HG03571 (cell line): ENCODE data around the gene FBXL7.

ENCODE experiments used
- ATAC-seq: cut with Tn5 transposase; IDR thresholded peaks from one replicate; pipeline ENCODE4 v1.9.1; 2021; ENCODE audit not compliant: unreplicated experiment

FBXL7 gene

DNA sequence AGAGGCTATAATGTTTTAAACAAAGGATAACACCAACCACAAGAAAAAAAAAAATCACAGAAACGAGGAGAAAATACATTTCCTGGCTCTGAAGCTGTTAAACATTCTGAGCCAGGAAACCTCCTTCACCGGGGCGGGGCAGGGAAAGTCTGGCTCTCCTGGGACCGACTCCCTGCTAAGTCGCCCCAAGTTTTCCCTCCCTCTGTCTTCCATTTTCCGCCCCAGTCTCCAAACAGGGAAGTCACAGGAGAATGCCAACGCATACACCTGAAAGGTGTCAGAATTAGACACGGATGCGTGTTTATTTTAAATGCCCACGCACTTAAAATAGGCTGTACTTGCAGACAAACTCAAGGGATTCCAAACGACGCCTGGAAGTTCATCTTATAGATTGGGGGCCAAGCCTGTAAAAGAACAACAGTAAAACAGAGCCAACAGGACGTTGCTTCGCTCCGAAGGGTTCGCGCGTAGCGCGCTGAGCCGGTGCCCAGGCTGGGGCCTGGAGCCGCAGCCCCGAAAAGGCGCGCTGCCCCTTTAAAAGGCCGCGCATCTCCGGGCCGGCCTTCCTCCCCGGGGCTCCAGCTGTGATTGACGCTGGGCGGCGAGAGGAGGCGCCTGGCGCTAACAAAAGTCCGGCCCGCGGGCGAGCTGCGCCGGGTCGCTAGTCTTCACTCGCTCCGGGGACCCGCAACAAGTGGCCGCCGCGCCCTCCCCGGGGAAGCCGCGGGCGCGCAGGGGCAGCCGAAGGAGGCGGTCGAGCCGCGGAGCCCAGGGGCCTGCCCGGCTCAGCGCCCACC, at the start of gene FBXL7:
Gene FBXL7, plus strand, starts transcription at position 653 of the 797 bp plus-strand sequence.
- ATAC-seq: no peak

DNA sequence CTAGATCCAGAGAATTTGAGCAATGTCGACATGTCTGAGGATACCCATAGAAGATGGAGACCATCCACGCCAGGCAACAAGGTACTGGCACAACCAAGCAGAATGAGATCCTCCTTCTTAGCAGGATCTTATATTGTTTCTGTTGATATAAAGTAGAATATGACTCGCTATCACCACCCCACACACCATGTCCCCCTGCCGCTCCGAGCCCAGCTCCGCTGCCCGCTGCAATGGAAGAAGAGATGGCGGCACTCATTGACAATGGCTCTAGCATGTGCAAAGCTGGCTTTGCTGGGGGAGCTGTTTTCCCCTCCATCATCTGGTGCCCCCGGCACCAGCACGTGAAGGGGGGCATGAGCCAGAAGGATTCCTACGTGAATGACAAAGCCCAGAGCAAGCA, 49.5 kb upstream of the FBXL7 start:
- no peak for ATAC-seq

DNA sequence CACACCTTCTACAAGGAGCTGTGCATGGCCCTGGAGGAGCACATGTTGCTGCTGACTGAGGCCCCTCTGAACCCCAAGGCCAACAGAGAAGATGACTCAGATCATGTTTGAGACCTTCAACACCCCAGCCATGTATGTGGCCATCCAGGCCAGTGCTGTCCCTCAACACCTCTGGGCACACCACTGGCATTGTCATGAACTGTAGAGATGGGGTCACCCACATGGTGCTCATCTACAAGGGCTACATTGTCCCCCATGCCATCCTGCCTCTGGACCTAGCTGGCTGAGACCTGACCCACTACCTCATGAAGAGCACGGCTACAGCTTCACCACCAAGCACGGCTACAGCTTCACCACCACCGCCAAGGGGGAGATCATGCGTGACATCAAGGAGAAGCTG, 49.0 kb upstream of the FBXL7 start:
- no peak for ATAC-seq

DNA sequence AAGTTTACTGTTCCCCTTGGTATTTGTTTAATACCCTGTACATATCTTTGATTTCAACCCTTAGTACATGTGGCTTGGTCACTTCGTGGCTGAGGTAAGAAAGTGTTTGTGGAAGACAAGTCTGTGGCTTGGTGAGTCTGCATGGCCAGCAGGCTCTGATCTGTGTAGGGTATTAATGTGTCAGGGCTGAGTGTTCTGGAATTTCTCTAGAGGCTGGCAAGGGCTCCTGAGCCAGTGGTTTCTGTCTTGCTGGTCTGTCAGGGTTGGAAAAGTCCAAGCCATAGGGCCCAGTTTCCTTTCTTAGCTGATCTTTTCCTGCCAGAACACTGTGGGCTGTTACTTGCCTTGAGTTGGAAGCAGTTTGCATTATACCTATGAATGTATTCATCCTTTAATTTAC, 48.0 kb upstream of the FBXL7 start:
- ATAC-seq: no peak

DNA sequence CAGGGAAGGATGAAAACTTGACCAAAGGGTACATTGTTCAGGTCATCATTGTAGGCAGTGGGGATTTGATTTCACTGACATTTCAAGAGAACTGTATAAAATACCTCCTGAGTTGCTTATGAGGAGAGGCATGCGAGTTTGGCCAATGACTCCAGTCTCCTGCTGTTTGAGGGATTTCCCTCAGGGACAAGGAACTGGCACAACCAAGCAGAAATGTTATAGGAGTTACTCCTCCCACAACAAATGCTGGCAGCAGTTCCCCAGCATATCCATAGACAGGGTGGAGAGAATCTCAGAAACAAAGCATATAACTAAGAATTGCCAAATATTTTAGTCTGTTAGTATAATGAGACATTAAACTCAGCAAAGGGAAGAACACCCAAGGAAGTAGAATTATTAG, 47.2 kb upstream of the FBXL7 start:
- no peak for ATAC-seq

DNA sequence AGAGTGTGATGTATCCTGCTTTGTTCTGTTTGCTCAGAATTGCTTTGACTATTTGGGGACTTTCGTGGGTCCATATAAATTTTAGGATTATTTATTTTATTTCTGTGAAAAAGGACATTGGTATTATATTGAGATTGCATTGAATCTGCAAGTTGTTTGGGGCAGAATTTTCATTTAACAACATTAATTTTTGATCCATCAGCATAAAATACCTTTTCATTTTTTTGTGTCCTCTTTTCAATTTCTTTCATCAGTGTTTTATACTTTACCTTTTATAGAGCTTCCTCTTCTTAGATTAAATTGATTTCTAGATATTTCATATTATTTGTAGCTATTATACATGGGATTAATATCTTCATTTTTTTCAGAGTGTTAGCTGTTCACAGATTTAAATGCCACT, 40.8 kb upstream of the FBXL7 start:
- ATAC-seq: no peak

DNA sequence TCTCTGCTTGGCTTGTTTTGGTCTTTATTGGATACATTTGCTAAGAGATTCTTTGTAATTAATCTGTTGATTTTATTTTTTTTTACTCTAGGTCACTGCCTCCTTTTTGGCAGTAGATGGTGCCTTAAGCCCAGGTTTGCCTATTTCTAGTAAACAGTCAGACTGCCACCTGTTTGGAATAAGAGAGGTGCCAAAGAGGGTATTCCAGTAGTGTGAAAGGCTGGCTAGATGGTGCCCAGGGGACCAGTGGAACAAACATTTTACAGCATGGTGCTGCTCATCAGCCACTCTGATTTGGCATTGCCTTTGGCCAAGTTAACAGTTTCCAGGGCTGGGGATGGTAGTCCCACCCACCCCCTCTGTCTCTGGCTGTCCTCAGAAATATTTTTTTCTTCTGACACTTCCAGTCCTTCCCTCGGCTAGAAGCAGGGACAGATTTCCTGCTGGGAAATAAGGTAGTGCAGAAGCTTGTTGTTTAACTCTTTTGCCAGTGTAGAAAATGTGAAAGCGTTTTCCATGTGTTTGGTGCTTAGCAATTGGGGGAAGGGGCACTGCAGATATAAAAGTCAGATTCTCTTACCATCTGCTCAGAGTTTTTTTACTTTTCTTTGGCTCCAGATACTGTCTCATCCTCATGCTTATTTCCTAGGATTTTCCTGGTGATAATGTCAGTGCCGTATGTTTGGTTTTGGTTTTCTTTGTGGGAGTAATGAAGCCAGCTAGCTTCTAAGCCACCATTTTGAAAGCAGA, 36.6 kb upstream of the FBXL7 start:
- no peak for ATAC-seq

DNA sequence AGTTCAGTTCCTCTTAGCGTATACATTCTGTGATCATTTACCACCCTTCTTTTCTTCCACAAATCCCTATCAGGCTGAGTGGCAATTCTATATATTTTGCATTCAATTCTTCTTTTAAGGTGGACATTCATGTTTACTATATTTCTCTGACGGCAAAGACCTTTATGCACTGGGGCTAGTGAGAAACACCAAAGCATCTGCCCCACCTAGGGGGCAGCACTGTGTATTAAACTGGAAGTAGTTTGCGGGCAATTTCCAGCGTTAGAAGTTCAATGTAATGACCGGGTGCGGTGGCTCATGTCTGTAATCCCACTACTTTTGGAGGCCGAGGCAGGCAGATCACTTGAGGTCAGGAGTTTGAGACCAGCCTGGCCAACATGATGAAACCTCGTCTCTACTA, 27.9 kb upstream of the FBXL7 start:
- no peak for ATAC-seq

DNA sequence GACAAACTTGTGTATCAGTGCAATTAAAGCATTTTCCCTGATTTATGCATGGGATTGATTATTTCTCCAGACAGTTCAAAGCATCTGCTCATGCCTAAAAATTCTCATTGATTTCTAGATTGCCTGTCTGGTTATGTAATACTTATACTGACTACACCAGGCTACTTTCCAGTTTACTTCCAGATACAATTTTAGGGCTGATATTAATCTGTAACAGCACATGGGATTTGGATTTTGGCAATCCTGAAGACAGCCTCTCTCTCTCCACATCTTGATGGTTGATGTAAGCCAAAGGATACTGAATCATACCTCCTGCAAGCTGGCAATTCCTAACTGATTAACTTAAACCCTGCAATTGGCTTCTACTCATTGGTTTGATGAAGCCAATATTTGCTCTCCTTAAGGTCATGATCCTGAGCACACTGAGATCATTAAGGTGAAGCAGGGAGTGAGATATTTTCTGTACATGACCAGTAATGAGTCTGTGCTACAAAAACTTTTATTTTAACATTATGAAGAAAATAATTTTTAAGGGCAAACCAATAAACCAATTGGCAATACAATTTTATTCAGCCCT, 25.7 kb upstream of the FBXL7 start:
- ATAC-seq: no peak

DNA sequence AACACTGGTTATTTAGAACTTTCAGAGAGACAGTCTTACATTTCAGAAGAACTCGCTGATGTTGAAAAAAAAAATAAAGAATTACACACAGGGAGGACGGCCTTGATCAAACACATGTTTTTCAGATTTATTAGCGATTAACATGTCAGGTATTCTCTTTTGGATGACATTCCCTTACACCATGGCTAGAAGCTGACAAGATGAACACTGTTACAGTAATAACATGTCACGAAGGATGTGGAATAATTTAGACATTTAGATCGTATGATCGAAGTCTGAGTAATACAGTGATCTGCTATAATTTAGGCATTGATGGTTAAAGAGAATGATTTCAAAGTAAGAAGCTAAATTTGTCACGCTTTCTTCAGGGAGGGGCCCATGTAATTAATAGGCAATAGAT, 24.6 kb upstream of the FBXL7 start:
- ATAC-seq: no peak

DNA sequence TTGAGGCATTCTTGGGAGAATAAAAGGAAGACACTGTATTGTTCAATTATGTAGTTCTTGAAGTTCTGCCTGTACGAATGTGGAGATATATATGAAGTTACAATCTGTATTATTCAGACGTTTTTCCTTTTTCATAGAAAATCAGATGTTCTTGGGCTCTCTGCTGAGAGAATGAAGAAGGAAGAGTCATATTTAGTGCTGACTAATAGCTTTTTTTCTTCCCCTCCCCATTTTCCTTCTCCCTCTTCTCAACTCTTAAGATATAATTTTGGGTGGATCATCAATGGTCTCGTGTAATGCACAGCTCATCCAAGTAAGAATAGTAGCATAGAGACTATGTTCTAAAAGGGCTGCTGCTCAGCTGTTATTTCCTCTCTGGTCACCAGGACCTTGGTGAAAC, 23.0 kb upstream of the FBXL7 start:
- no peak for ATAC-seq

DNA sequence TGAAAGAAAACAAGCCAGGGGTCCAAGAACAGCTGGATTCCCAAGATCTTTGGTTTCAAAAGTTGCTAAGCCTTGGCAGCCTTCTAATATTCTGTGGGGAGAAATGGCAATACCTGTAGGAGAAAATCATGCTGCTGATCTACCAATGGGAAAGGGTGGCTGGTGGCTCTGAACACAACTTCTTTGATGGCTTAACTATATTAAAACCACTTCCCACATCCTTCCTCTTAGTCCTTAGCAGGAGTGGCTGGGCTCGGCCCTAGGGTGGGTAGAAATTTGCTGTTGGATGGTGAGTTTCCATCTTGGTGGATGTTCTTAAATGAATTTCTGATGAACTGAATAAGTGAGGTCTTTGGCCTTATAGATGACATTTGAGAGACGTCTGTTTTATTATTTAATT, 19.5 kb upstream of the FBXL7 start:
- ATAC-seq: no peak

DNA sequence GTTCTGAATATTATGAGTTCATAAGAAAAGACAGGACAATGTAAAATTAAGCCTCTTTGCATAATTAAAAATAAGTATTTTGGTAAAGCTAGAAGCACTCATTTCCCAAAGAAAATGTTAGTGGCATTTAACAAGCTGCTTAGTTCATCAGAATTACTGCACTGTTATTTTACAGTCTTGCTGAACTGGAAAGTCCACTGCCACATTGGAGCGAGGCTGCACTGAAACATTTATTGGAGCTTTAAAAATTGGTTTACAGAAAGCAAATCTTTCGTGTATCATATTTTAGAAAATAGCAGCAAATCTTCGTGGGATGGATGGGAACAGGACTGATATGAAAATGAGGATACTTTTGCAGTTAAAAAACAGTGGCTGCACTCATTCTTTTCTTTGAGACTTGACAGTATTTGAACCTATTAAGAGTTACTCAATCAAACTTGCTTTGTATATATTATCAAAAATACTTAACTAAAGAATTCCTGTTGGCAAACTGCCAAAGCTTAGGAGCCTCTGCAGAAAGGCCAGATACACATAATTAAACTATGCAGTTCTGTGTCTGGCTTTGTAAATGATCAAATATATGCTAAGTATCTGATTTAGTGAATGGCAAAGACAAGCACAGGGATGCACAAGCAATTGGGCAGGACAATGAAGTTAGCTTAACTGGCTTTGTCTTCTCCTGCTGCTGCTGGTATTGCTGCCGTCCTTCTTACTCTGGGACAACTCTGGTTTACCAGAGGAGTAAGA, 16.5 kb upstream of the FBXL7 start:
- ATAC-seq: no peak

DNA sequence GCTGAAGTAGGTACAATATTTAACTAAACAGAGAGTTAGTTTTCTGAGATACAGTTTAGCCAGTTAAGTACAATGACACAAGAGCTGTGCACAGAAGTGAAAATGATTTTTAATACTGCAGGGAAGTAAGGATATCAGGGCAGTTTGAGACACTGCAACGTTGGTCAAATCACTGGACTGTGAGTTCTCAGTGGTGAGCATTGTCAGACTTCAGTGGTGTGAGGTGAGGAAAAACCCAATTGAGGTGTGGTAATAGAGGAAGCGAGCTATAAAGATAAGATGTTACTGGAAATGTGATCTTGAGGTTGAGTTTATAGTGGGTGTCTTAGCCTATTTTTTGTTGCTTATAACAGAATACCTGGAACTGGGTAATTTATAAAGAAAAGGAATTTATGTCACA, 12.8 kb upstream of the FBXL7 start:
- no peak for ATAC-seq

DNA sequence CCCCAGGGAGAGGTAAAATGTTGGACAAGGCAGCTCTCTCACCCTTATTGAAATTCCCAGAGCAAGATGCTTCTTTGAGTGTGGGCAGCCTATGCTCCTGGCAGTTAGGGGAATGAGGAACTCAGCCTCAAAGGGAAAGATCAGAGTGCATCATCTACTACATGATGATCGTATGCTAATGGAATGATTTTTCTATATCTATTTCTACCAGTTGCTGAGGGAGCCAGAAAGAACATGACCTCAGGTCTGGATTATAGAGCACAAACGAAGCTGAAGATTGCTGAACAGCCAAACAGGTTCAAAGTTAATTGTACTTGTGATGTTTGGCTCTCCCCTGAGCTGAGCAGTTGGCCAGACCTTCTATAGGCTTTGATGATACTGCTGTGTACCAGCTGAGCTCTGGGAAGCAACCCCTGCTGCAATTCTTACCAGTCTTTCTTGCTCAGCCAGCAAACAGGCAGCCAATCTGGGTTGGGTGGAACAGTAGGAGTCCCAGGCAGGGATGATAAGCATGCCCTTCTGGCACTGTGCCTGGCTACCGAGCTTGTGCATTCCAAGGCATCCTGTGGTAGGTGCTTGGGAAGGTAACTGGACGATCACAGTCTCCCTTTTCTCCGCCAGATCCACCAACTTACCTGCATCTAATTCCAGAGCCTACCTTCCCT, 10.3 kb upstream of the FBXL7 start:
- no peak for ATAC-seq

DNA sequence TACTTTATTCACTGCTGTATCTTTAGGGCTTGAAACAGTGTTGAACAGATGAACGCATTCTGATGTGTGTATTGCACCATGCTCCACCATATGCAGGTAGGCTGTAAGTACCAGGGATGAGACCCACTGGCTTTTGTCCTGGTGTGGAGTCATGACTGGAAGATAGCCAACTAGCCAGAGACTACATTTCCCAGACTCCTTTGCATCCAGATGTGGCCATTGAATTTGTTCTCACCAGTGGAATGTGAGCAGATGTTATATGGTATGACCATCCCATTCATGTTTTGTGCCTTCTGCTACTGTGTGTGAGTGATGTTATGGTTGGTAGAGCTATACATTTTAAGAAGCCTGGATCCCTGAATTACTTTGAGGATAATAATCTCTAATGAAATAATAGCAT, 7.4 kb upstream of the FBXL7 start:
- no peak for ATAC-seq

DNA sequence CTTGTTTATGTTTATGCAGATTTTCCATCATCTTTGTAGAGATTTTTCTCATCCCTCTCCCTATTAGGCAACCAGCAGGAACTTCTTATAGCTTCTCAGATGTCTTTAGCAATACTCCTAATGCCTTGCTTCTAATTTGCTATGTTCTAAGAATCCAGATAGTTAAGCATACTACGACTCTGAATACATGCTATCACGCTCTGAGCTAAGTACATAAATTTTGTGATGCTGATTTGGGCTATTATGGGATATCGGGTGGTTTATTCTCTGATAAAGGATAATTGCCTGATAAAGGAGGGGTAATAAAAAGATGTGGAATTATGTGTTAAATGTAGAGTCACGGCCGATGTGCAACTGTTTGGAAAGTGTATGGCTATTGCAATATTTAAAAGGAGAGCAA, 6.5 kb upstream of the FBXL7 start:
- no peak for ATAC-seq

DNA sequence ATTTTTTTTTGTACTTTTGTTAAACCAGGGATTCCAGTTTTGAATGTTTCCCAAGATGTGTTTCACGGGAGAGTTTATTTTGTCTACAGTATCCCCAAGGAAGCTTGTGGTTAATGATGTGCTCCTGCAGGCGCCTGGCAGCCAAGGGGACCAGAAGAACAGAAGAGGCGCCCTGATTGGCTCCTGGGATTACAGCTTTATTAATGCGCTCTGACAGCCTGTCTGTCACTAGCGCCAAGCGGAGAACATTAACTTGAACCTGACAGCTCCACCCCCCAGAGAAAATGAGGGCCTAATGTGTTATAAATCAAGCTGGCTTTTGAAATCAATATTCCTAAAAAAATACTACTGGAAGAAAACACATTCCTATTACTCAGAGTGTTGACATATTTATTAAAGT, 5.0 kb upstream of the FBXL7 start:
- ATAC-seq: no peak

DNA sequence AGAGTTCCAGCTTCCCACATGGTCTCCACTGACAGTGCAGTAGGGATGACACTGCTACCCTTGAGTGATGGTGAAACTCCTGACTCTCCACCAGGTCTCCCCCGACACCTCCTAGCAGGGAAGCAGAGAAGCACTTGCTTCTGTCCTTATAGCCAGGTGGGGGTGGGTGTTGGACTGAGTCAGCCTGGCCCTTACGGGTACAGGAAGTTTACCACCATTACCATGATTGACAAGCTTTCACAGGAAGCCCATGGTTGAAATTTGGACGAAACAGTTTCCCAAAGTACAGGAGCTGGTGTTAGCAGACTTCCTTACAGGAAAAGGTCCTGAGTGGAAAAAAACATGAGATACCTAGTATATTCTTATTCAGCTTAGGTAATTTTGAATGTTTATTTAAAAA, 3.1 kb upstream of the FBXL7 start:
- no peak for ATAC-seq

DNA sequence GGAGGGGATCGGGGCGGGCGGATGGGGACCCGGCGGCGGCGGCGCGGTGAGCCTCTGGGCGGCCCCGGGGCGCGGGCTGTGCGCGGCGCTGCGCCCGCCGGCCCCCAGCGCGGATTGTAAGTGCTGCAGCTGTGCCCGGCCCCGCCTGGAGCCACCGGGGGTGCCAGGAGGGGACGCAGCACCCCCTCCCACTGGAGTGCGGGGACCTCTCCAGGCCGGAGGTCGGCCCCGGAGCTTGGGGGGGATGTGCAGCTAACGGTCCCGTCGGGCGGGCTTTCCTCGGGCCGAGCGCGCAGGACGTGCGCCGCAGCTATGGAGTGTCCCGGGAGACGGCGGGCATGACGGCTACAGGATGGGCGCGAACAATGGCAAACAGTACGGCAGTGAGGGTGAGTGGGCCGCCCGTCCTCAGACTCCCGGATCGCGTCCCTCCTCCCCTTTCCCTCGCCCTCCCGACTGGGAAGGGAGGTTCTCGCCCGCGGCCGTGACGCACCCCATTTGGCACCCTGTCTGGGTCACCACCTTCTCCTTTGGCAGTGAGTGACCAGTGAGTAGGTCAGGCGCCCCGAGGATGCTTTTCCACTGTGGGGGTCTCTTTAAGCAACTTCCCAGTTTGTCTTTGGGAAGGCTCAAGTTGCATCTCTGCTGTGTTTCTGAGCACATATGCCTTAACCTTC, 483 bp downstream of the FBXL7 start:
- ATAC-seq: no peak
